ENCODE data around the gene SRC. TPM values are rescaled to one million over a fixed set of nuclear protein-coding genes. Genes with fewer than 3 reads are reported as not detected.

SRC gene
- total and polyA plus RNA-seq, 7 donors, result 0.86 to 3.0 (median 1.3) TPM

DNA sequence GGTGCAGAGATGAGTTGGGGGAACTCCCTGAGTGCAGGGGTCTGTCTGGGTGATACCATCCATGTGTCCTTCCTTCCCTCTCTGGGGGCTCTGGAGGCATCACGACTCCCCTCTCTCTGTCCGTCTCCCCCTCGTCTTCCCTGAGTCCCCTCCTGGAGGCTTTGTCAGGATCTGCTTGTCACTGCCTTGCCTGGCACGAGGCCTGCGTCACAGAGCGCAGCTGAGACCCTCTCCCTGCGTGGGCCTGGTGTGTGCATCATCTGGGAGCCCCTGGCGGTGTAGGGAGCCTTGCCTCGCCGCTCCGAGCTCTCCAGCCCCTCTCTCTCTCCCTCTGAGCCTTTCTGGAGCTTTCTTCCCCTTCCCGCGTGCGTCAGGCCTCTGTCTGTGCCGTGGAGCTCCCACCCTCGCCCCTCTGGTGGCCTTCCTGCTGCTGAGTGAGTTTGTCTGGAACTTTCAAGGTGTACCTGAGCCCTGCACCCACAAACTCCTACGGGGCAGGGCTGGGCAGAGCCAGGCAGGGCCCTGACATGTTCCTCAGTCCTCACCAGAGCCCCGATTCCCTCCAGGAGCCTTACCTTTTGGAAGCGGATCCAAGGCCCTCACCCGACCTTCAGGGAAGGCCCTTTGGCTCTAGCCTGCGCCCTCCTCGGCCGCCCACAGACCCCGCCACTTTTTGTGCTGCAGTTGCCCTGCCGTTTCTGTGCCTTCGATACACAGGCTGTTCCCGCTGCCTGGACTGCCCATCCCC, 70.3 kb downstream of the SRC start:
- intact Hi-C loops (cut with DNase I), result no loop called here
- H3K27me3 ChIP-seq (ENCODE audit: insufficient read depth in 3 of 3, low read length in 2 of 3), result peaks cover 0 to 47% (median 21%) of the 10 kb centered on the region in 3 donors
- H3K9me3 ChIP-seq, result no peaks in the 10 kb centered on the region
- ATAC-seq (no peak), DNase-seq (no peak)
- TF ChIP-seq, protein P1, sequence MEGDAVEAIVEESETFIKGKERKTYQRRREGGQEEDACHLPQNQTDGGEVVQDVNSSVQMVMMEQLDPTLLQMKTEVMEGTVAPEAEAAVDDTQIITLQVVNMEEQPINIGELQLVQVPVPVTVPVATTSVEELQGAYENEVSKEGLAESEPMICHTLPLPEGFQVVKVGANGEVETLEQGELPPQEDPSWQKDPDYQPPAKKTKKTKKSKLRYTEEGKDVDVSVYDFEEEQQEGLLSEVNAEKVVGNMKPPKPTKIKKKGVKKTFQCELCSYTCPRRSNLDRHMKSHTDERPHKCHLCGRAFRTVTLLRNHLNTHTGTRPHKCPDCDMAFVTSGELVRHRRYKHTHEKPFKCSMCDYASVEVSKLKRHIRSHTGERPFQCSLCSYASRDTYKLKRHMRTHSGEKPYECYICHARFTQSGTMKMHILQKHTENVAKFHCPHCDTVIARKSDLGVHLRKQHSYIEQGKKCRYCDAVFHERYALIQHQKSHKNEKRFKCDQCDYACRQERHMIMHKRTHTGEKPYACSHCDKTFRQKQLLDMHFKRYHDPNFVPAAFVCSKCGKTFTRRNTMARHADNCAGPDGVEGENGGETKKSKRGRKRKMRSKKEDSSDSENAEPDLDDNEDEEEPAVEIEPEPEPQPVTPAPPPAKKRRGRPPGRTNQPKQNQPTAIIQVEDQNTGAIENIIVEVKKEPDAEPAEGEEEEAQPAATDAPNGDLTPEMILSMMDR (IDR thresholded peaks at IDR 0.05), result no peak
- H3K27ac ChIP-seq, result no peak overlapping the region
- no peaks in the 10 kb centered on the region for H3K4me1 ChIP-seq
- no peak overlapping the region for H3K4me3 ChIP-seq
- WGBS, 3 donors, result 91 to 93% (median 93%) methylated on average over 24 to 27 of the region's 27 CpGs
- no peaks in the 10 kb centered on the region for H3K36me3 ChIP-seq (ENCODE audit: insufficient read depth in 1 of 2, low read depth in 1 of 2)

GRCh38 chr20:37416848-37417616, 71.1 kb downstream of the SRC start:
- TF ChIP-seq, protein P1 (IDR thresholded peaks at IDR 0.05), result no peak
- DNase-seq, result no peak
- Histone ChIP-seq H3K4me3 (no peak overlapping the region), H3K36me3 (ENCODE audit: insufficient read depth in 1 of 2, low read depth in 1 of 2) (no peaks in the 10 kb centered on the region), H3K4me1 (no peaks in the 10 kb centered on the region), H3K27me3 (ENCODE audit: insufficient read depth in 3 of 3, low read length in 2 of 3) (peaks cover 0 to 52% (median 17%) of the 10 kb centered on the region in 3 donors), H3K27ac (no peak overlapping the region), H3K9me3 (no peaks in the 10 kb centered on the region)
- ATAC-seq, result no peak
- intact Hi-C loops (cut with DNase I), result no loop called here
- 82 to 86% (median 83%) methylated on average over 22 of the region's 22 CpGs for WGBS, 3 donors

GRCh38 chr20:37417617-37418467, 71.9 kb downstream of the SRC start:
- intact Hi-C loops (cut with DNase I), result no loop called here
- Histone ChIP-seq H3K4me1 (no peaks in the 10 kb centered on the region), H3K27ac (no peak overlapping the region), H3K27me3 (ENCODE audit: insufficient read depth in 3 of 3, low read length in 2 of 3) (peaks cover 0 to 55% (median 16%) of the 10 kb centered on the region in 3 donors), H3K36me3 (ENCODE audit: insufficient read depth in 1 of 2, low read depth in 1 of 2) (no peaks in the 10 kb centered on the region), H3K4me3 (no peak overlapping the region), H3K9me3 (no peaks in the 10 kb centered on the region)
- 46 to 49% (median 46%) methylated on average over 22 of the region's 22 CpGs for WGBS, 3 donors
- DNase-seq (no peak), ATAC-seq (no peak)
- TF ChIP-seq, protein P1 (IDR thresholded peaks at IDR 0.05), result no peak

- no peak for DNase-seq
- Histone ChIP-seq H3K27me3 (ENCODE audit: insufficient read depth in 3 of 3, low read length in 2 of 3) (peaks cover 0 to 63% (median 20%) of the 10 kb centered on the region in 3 donors), H3K4me3 (no peak overlapping the region), H3K9me3 (no peaks in the 10 kb centered on the region), H3K27ac (no peak overlapping the region), H3K36me3 (ENCODE audit: insufficient read depth in 1 of 2, low read depth in 1 of 2) (no peaks in the 10 kb centered on the region), H3K4me1 (no peaks in the 10 kb centered on the region)
- intact Hi-C loops (cut with DNase I), result no loop called here
- TF ChIP-seq, protein P1 (IDR thresholded peaks at IDR 0.05), result no peak
- ATAC-seq, result no peak
- 17 to 33% (median 31%) methylated on average over 2 of the region's 2 CpGs for WGBS, 3 donors
Measured at GRCh38 chr20:37418591-37419109, 72.7 kb downstream of the SRC start.

Measured in psoas muscle (tissue), 8 donors.